ENCODE results near the gene C1orf198. TPM values are rescaled to one million over a fixed set of nuclear protein-coding genes. Genes with fewer than 3 reads are reported as not detected.

Gene C1orf198
- total RNA-seq, 2 experiments from 2014 or later = 4.7 to 4.9 TPM

GRCh38 chr1:230793463-230793745, 74.9 kb downstream of the C1orf198 start:
- intact Hi-C loops (cut with micrococcal nuclease) = no loop called here
- Mint-ChIP-seq H3K36me3 (ENCODE audit: low read depth) (no peaks in the 10 kb centered on the region), H3K27ac (no peak overlapping the region), H3K4me1 (ENCODE audit: low read depth) (no peaks in the 10 kb centered on the region), H3K27me3 (ENCODE audit: low read depth) (peaks cover 7% of the 10 kb centered on the region), H3K9me3 (no peaks in the 10 kb centered on the region), H3K4me3 (no peak overlapping the region)
- CTCF ChIA-PET = no interaction called here
- no peak for DNase-seq

DNA sequence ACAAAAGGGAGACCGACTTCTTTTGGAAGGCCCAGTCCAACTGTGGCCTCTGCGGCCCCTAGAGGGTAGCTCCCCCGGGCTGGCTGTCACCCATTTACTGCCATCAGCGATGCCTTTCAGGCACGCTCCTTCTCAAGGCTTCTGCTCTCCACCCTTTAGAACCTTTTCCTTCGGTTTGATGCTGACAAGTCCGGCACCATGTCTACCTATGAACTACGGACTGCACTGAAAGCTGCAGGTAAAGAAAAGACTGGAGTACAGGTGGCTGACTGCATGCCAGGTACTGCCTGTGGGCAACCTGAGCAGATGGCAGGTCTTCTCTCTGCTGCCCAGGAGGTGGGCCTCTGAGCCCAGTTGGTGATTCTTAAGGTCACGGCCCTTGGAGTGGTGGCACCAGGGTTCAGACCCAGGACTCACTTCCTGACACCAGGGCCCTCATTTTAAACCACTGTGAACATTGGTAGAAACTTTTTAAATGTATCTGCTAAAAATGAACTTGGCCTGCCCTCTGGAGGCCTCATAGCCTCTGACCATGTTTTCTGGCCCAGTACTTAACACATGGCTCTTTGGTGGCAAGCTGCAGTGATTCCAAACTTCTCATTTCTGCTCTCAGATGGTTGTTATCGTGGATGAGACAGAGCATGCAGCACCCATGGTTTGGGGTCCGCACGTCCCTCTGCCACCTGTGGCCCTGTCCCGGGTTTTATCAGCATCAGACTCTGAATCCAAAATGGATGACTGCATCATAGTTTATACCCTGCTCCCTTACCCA, 75.4 kb downstream of the C1orf198 start:
- Mint-ChIP-seq H3K27me3 (ENCODE audit: low read depth) (peaks cover 6% of the 10 kb centered on the region), H3K9me3 (no peaks in the 10 kb centered on the region), H3K4me3 (no peak overlapping the region), H3K4me1 (ENCODE audit: low read depth) (no peaks in the 10 kb centered on the region), H3K27ac (no peak overlapping the region), H3K36me3 (ENCODE audit: low read depth) (no peaks in the 10 kb centered on the region)
- intact Hi-C loops (cut with micrococcal nuclease) = no loop called here
- DNase-seq = no peak
- CTCF ChIA-PET = interaction anchor here (1.3 kb wide), 1 partner anchor 9 kb away, joined by 4 read pairs; no protein-coding TSS in a partner anchor

DNA sequence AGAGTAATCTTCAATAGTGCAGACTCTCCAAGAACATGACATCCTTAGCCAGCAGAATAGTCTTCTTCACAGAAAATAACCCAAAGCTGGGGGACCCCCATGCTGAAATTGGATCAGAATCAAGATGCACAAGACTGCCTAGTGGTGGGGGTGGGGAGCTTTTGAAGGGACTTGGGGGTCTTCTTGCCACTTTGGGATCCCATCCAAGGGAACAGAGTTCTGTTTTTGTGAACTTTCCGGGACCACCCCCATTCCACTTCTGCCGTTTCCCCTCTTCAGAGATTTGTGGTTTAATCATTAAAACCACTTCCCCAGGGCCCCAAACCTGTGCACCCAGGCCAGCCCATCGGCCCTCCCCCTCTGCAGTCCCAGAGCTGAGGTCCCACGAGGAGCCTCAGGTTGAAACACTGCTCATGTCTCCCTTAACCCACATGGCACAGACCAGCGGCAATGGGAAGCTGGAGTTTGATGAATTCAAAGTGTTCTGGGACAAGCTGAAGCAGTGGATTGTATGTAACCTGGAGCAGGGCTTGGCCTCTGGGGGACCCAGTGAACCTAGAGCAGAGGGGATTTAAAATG, 76.2 kb downstream of the C1orf198 start:
- CTCF ChIA-PET = interaction anchor here (1.3 kb wide), 1 partner anchor 10 kb away, joined by 4 read pairs; no protein-coding TSS in a partner anchor
- no peak for DNase-seq
- intact Hi-C loops (cut with micrococcal nuclease) = no loop called here

GRCh38 chr1:230790026-230790425, 78.3 kb downstream of the C1orf198 start:
- Mint-ChIP-seq H3K27me3 (ENCODE audit: low read depth) (peaks cover 6% of the 10 kb centered on the region), H3K36me3 (ENCODE audit: low read depth) (no peaks in the 10 kb centered on the region), H3K27ac (no peak overlapping the region), H3K9me3 (no peaks in the 10 kb centered on the region), H3K4me1 (ENCODE audit: low read depth) (no peaks in the 10 kb centered on the region), H3K4me3 (no peak overlapping the region)
- CTCF ChIA-PET = interaction anchor here (1.0 to 1.1 kb wide), 2 partner anchors 93 to 147 kb away, joined by 3 to 4 read pairs; no protein-coding TSS in a partner anchor
- DNase-seq = no peak
- intact Hi-C loops (cut with micrococcal nuclease) = no loop called here

More for the DNA sequence above, 76.2 kb downstream of the C1orf198 start:
- Mint-ChIP-seq H3K4me1 (ENCODE audit: low read depth) (no peaks in the 10 kb centered on the region), H3K9me3 (no peaks in the 10 kb centered on the region), H3K27me3 (ENCODE audit: low read depth) (peaks cover 6% of the 10 kb centered on the region), H3K36me3 (ENCODE audit: low read depth) (no peaks in the 10 kb centered on the region), H3K27ac (no peak overlapping the region), H3K4me3 (no peak overlapping the region)

- DNase-seq = no peak
- Mint-ChIP-seq H3K9me3 (peaks cover under 1% of the 10 kb centered on the region), H3K27me3 (ENCODE audit: low read depth) (peaks cover 6% of the 10 kb centered on the region), H3K36me3 (ENCODE audit: low read depth) (no peaks in the 10 kb centered on the region), H3K4me1 (ENCODE audit: low read depth) (no peaks in the 10 kb centered on the region), H3K4me3 (no peak overlapping the region), H3K27ac (no peak overlapping the region)
- CTCF ChIA-PET = no interaction called here
- intact Hi-C loops (cut with micrococcal nuclease) = no loop called here
Observed at GRCh38 chr1:230788561-230789275, 79.6 kb downstream of the C1orf198 start.

DNA sequence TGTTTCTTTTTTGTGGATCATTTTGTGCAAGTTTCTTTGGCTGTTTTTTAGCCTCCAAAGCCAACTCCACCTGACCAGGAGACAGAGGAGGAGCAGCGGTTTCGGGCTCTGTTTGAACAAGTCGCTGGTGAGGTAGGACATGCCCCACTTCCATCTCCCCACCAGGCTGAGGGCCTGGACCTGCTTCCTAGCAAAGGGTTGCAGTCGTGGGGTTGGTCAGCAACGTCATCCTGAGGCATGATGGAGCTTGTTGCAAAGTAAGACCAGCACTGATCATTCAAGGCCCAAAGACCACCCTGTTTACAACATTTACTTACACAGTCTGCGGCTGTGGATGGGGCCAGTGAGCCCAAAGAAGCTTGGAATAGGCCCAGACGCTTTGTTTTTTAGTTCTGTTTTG, 80.8 kb downstream of the C1orf198 start:
- Mint-ChIP-seq H3K36me3 (ENCODE audit: low read depth) (no peaks in the 10 kb centered on the region), H3K27ac (no peak overlapping the region), H3K4me3 (no peak overlapping the region), H3K27me3 (ENCODE audit: low read depth) (peaks cover 4% of the 10 kb centered on the region), H3K4me1 (ENCODE audit: low read depth) (no peaks in the 10 kb centered on the region), H3K9me3 (peaks cover 2% of the 10 kb centered on the region)
- no peak for DNase-seq
- CTCF ChIA-PET = interaction anchor here (0.6 kb wide), 1 partner anchor 207 kb away, joined by 3 read pairs; no protein-coding TSS in a partner anchor
- intact Hi-C loops (cut with micrococcal nuclease) = no loop called here

Other genes starting within 250 kb of the C1orf198 start
- gene COG2, start 226.0 kb downstream of the C1orf198 start, total RNA-seq = 10 to 100 TPM; 19.9 to 22.1 TPM
- gene AGT, start 154.4 kb downstream of the C1orf198 start, total RNA-seq = not detected
- gene CAPN9, start 121.1 kb downstream of the C1orf198 start, total RNA-seq = not detected
- 10 to 100 TPM; 10.9 to 13.2 TPM for gene TTC13, start 110.3 kb upstream of the C1orf198 start, total RNA-seq
- 10 to 100 TPM; 14.9 to 17.7 TPM for gene ARV1, start 110.6 kb upstream of the C1orf198 start, total RNA-seq
- gene FAM89A, start 171.7 kb upstream of the C1orf198 start, total RNA-seq = 10 to 100 TPM; 11.0 to 11.1 TPM